GM20000 (cell line): ENCODE measurements around the gene C2orf92.
"Not testable (repeated sequence)": the region's sequence is repeated elsewhere in the genome, so short reads cannot be mapped to it uniquely, and the experiment has no call there.

Source experiments
- DNase-seq: peaks from one replicate; pipeline ENCODE4 v3.0.0; 2012; ENCODE audit warnings: low spot score
- TF ChIP-seq, protein P1 (sequence below): IDR thresholded peaks from 2 replicates; pipeline ENCODE4 v1.5.1; 2012; ENCODE audit warnings: mild to moderate bottlenecking, control low read depth; ENCODE audit errors: extremely low read depth, missing control alignments

The C2orf92 gene

DNA sequence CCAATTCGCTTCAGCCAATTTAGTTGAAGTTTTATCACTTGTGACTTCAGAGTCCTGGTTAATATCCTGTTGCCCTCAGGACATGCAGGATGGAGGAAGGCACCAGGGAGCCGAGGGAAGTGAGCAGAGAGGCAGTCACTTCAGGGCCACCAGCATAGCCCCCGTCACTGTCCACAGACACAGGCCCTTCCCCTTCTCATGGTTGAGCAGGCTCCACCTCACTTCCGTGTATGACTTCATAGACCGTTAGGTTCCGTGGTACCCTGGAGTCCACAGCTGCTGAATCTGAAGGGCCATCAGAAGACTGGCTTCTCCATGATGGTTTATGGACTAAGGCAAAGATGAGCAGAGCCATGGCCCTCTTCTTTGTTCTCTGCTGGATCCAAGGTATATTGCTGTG, at the start of gene C2orf92:
TSS of gene C2orf92 (plus strand) at position 266 of the 400 bp plus-strand sequence. CDS start at position 342, 76 bp downstream.
- TF ChIP-seq, protein P1, sequence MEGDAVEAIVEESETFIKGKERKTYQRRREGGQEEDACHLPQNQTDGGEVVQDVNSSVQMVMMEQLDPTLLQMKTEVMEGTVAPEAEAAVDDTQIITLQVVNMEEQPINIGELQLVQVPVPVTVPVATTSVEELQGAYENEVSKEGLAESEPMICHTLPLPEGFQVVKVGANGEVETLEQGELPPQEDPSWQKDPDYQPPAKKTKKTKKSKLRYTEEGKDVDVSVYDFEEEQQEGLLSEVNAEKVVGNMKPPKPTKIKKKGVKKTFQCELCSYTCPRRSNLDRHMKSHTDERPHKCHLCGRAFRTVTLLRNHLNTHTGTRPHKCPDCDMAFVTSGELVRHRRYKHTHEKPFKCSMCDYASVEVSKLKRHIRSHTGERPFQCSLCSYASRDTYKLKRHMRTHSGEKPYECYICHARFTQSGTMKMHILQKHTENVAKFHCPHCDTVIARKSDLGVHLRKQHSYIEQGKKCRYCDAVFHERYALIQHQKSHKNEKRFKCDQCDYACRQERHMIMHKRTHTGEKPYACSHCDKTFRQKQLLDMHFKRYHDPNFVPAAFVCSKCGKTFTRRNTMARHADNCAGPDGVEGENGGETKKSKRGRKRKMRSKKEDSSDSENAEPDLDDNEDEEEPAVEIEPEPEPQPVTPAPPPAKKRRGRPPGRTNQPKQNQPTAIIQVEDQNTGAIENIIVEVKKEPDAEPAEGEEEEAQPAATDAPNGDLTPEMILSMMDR, result no peak
- DNase-seq, result no peak

DNA sequence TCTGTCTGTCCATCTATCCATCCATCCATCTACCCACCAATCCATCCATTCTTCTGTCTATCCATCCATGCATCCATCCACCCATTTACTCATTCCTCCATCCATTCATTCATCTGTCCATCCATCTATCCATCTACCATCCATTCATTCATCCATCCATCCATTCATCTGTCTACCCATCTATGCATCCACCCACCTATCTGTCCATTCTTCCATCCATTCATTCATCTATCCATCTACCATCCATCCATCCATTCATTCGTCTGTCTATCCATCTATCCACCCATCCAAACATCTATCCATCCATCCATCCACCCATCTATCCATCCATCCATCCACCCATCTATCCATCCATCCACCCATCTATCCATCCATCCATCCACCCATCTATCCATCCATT, 49.0 kb upstream of the C2orf92 start:
- DNase-seq, result not testable (repeated sequence)

DNA sequence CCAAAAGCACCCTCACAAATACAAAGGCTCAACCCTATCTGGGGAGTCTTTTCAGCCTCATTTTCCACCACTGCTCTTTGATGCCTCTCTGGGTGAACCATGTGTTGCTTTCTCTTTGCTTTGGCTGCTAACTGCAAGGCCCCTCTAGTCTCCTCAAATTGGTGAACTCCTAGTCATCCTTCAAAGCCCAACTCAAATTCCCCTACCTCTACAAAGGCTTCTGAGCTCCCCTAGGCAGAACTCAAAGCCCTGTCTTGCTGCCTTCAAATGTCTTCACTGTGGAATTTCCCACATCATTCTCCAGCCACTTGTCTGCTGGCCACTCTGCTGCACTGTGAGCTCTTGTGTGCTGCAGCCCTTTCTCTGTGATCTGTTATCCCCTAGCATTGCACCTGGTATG, 46.5 kb upstream of the C2orf92 start:
- DNase-seq, result not testable (repeated sequence)

DNA sequence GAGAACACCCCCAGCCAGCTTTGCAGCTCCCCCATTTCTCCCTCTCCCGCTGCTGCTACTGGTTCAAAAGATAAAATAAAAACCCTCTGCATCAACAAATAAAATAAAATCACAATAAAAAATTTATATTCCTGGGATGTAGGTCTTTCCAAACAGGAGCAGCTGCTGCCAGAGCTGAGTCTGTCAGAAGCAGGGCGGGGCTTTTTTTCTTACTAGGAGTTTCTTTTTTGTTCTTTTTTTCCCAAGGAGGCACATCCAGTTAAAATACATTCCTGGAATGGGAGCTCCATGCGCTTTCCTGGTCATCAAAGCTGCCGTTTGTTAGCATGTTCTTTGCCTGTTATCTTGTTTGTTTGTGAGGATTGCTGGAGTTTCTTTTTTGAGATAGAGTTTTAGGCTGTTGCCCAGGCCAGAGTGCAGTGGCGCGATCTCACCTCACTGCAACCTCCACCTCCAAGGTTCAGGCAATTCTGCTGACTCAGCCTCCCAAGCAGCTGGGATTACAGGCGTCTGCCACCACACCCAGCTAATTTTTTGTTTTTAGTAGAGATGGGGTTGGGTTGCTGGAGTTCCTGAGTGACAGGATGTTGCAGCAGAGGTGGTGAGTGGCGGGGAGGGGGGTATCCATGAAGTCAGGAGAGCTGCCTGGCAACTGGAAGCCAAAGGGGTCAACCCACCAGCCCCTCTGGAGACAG, 44.0 kb upstream of the C2orf92 start:
- not testable (repeated sequence) for DNase-seq

DNA sequence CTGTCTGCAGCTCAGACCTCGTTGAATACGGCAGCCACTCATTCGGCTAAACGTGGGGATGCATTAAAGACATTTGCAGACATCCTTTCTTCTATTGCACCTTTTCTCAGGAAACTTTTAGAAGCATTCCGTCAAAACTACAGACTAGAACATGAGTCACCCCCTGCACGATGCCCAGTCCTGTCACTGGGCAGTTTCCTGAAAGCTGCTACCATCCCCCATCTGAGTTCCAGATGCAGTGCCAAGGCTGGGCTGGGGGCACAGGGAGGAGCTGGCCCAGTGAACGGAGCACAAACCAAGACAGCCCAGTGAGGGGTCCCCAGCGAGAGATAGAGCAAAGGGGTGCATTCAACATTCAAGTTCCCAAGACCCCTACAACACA, 43.5 kb upstream of the C2orf92 start:
- not testable (repeated sequence) for DNase-seq

DNA sequence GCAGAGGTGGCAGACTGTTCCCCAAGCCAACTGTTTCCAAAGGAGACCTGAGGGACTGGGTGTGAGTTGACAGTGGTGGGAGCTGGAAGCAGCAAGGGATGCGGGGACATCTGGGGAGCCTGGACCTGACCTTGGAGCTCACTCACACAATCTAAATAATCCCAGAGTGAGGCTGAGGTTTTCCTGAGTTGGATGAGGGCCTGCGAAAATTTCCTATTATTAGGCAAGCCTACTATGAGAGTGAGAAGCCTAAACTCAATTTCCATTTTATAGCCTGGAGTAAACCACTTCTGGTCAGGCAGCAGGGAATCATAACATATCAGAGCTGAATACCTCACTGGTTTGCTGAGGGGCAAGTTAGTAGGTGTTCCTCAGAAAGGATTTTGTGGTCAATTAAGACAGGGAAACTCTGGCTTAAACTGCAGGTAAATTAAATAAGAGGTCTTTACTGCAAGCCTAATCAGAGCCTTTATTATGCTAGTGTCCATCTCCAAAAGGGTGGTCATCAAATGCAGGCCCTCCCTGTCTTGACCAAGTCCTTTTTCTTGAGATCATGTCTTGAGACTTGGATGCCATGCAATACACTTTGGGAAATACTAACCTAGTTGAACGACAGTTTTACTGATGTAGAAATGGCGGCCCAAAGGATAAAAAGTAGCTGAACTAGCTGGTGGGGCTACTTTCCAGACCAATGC, 25.3 kb upstream of the C2orf92 start:
- TF ChIP-seq, protein P1, result no peak
- DNase-seq, result no peak

DNA sequence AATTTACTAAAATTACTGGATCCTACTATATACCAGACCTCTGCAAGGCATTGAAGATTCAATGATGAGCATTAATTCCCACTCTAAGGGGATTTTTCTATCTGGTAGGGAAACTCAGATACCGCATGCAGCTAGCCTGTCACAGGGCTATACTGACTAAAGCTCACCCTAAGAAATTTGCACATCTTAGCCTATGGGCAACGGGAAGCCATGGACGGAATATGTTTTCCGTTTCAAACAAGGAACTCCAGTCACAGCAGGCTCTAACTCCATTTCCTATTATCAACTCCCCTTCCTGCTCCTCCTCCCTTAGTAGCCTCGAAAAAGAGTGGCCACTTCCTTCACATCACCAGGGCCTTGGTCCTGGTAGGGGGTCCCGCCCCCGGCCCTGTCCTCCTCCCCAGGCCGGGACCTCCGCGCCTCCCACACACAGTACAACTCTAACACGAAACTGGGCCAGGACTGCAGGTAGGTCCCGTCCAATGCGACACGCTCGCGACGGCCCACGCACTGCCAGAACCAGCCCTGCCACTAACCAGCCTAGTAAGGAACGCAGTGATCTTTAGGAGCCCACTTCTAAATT, 24.3 kb upstream of the C2orf92 start:
- TF ChIP-seq, protein P1, result no peak
- DNase-seq, result peak; percentile 29

DNA sequence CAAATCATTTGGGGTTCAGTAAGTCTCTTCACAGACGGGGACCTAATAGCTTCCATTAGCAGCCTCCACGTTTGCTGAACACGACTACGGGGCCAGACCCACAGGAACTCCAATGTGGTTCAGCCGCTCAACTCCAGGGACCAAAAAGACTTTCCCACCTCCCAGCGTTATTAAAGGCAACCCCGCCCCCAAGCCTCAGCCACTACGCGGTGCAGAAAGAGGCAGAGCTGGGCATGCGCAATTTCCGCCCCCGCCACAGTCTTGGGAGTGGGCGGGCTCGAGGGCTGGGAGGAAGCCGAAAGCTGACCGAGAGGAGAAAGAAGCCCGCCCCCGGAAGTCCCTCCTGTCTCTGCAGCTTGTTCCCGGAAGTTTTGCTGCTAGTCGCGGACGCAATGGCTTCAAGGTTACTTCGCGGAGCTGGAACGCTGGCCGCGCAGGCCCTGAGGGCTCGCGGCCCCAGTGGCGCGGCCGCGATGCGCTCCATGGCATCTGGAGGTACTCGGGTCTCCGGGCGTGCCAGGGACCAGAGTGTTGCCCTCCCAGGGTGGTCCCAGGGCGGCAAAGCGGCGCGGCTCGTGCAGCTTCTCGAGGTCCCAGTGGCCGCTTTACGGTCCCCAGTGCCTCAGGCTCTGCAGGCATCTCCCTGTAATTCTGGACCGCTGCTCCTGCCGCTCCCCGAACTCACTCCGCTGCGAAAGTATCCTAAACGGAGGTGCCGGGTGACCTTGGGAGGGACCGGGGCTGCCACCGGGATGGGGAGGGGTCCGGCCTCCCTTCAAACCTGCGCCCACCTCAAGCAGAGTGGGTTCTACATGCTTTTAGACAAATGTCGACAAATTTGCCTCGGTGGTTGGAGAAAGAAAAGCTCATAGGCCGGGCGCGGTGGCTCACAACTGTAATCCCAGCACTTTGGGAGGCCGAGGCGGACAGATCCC, 23.6 kb upstream of the C2orf92 start, which contains the start of gene COX5B:
TSS of gene COX5B (plus strand) at position 368 of the 935 bp plus-strand sequence. CDS start at position 393, 25 bp downstream.
- TF ChIP-seq, protein P1, result no peak
- DNase-seq, result peak; percentile 98

DNA sequence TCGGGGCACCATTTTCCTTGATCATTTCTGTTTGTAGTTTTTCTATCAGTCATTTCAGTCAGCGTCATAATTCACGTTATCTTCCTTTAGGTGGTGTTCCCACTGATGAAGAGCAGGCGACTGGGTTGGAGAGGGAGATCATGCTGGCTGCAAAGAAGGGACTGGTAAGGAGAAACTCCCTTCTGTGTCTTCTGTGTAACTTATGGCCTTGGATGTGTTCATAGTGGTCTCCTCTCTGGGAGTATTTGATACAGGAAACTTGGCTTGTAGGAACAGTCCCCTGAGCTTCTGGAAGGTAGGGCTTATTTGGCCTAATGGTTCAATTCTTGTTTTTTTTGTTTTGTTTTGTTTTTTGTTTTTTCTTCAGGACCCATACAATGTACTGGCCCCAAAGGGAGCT, 22.5 kb upstream of the C2orf92 start:
- DNase-seq, result peak; percentile 1
- TF ChIP-seq, protein P1, result no peak
